HG03469 (cell line): ENCODE results near the gene BIN1.

Experiments used
- ATAC-seq: cut with Tn5 transposase; IDR thresholded peaks from one replicate; pipeline ENCODE4 v1.9.1; 2021; ENCODE audit warnings: mild to moderate bottlenecking, moderate library complexity, moderate number of reproducible peaks; ENCODE audit not compliant: unreplicated experiment

BIN1 gene

GRCh38 chr2:127104881-127105655, 1.9 kb downstream of the BIN1 start:
- no peak for ATAC-seq

GRCh38 chr2:127104166-127104660, 2.7 kb downstream of the BIN1 start:
- no peak for ATAC-seq

GRCh38 chr2:127103243-127104165, 3.5 kb downstream of the BIN1 start:
- no peak for ATAC-seq

- no peak for ATAC-seq
Observed at GRCh38 chr2:127102521-127103242, 4.3 kb downstream of the BIN1 start.

GRCh38 chr2:127101756-127102477, 5.0 kb downstream of the BIN1 start:
- no peak for ATAC-seq

- no peak for ATAC-seq
Observed at GRCh38 chr2:127101048-127101611, 5.8 kb downstream of the BIN1 start.

GRCh38 chr2:127100251-127101047, 6.5 kb downstream of the BIN1 start:
- no peak for ATAC-seq

- no peak for ATAC-seq
Observed at GRCh38 chr2:127098711-127099110, 8.2 kb downstream of the BIN1 start.

- no peak for ATAC-seq
Observed at GRCh38 chr2:127097841-127098651, 8.9 kb downstream of the BIN1 start.

GRCh38 chr2:127097471-127097765, 9.5 kb downstream of the BIN1 start:
- ATAC-seq, result no peak

GRCh38 chr2:127096718-127097470, 10.1 kb downstream of the BIN1 start:
- no peak for ATAC-seq

GRCh38 chr2:127096280-127096679, 10.7 kb downstream of the BIN1 start:
- no peak for ATAC-seq

GRCh38 chr2:127095784-127096183, 11.2 kb downstream of the BIN1 start:
- ATAC-seq, result no peak

- no peak for ATAC-seq
Observed at GRCh38 chr2:127095367-127095641, 11.7 kb downstream of the BIN1 start.

GRCh38 chr2:127094509-127095366, 12.2 kb downstream of the BIN1 start:
- no peak for ATAC-seq

GRCh38 chr2:127093648-127094210, 13.2 kb downstream of the BIN1 start:
- no peak for ATAC-seq
